Measurements from ENCODE around the gene PARVB.

PARVB gene

DNA sequence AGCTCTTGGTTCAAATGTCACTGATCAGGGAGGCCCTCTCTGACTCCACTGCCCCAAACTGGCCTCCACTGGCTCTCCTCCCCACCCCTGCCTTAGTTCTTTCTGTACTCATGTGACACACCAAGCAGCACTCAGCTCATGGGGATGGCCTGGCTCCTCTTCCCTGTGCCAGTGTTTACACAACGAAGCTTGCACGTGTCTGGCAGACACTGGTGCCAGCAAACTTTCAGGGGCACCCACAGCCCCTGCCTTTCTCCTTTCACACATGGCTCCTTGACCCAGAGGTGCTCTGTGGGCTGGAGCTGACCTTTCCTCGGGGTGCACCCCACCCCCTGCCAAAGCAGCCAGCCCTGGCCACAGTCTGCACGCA lies 119.0 kb downstream of the PARVB start:
- no peak for DNase-seq

DNA sequence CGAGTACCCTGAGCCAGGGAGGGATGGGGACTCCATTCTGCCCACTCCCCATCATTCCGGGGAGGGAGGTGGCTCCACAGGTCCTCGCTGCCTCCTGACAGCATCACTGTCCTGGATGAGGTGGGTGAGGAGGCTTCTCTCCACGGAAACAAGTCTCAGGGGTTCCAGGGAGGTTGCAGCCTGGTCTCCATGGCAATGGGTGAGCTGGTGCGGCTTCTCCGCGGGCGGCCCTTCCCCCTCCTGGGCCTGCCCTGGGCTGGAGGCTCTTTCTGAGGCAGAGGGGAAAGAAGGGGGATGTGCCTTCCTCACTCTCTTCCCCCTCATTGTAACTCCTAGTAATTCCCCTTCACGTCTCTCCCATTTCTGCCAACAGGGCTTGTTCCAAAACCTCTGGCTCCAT lies 119.5 kb downstream of the PARVB start:
- no peak for DNase-seq

- no peak for DNase-seq
Observed at GRCh38 chr22:44144046-44144569, 120.0 kb downstream of the PARVB start.

GRCh38 chr22:44145544-44145943 lies 121.4 kb downstream of the PARVB start:
- no peak for DNase-seq

DNA sequence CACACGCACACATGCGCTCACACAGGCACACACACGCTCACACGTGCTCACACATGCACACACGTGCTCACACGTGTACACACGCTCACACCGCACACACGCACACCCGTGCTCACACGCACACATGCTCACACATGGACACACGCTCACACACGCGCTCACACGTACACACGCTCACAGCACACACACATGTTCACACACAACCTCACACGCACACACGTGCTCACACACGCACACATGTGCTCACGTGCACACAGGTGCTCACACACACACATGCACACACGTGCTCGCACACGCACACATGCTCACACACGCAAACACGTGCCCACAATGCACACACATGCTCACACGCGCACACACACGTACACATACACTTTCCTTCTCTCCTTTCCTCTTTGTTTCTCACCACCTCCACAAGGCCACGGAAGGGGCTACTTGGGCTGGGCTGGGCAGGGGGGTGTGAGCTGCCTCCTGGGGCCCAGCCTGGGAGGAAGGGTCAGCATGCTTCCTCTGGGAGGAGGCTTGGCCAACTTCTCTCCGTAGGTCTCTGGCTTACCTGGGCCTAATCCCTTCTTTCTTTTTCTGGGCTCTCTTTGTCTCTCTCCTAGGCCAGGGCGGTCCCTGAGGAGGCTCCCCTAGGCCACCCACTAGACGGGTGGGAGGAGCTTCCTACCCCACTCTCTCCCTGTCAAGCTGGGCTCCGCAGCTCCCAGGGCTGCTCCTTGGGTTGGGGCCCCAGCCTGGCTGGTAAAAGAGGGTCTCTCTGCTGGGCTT lies 122.2 kb downstream of the PARVB start:
- no peak for DNase-seq

DNA sequence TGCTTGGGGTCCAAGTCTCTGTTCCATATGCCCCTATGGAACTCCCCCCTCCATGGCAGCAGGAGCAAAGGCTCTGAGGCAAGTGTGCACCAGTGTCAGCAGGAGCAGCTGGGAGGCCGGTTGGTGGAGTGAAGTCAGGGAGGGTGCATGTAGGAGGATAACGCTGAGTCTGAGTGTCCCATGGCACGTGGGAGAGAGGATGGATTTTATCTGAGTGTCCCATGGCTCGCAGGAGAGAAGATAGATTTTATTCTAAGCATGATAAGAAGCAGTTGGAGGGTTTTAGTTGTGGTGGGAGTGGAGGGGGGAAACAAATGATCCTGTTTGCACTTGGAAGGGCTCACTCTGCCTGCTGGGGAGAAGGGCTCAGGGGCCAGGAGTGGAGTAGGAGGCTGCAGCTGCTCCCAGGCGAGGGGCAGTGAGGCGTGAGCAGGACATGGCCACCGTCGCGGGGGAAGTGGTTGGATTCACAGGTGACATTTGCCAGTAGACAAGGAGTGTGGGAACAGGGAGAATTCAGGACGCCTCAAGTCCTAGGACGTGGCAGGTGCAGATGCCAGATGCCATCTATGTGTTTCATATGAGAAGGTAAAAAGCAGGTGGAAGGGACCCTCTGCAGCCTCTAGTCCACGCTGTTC lies 123.0 kb downstream of the PARVB start:
- DNase-seq, result no peak

GRCh38 chr22:44147821-44148574 lies 123.9 kb downstream of the PARVB start:
- DNase-seq, result no peak

DNA sequence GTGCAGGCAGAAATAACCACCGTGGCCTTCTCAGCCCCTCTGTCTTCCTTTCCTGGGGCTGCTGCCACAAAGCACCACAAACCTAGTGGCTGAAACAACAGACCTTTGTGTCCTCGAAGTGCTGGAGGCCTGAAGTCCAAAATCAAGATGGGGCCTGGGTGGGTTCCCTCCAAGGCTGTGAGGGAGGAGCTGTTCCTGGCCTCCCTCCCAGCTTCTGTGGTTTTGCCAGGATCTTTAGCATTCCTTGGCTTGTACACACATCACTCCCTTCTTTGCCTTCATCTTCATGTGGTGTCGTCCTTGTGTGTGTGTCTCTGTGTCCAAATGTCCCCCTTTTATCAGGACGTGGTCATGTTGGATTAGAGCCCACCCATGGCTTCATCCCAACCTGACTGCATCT lies 127.6 kb downstream of the PARVB start:
- no peak for DNase-seq

- no peak for DNase-seq
Observed at GRCh38 chr22:44153710-44154109, 129.6 kb downstream of the PARVB start.

- no peak for DNase-seq
Observed at GRCh38 chr22:44154436-44154942, 130.4 kb downstream of the PARVB start.

GRCh38 chr22:44155115-44155514 lies 131.0 kb downstream of the PARVB start:
- DNase-seq, result no peak

DNA sequence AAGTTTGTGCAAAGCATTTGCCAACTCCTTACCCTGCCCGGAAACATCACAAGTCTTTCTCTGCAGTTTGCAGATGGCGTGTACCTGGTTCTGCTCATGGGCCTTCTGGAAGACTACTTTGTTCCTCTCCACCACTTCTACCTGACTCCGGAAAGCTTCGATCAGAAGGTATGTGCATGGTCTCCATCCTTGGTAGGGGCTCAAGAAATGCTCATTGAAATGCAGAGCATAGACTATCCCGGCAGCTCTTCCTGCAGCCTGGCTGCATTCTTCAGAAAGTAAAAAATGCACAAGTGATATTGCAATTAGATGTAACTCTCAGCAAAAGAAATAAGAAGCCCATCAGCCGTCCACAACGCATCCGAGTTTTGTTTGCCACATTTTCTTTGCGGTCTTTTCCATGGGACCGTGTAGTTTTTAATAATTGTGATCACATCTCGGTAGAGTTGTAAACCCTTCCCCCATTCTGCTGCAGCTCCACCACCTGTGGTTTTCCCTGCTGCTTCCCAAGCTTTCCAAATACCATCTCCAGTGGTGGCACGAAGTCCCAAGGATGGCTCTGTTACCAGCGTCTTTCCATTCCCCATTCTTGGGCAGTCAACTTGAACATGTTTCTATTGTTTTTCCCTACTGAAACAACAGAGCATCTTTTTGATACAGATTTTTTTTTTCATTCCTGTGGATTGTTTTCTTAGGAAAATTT lies 134.0 kb downstream of the PARVB start:
- DNase-seq, result no peak

DNA sequence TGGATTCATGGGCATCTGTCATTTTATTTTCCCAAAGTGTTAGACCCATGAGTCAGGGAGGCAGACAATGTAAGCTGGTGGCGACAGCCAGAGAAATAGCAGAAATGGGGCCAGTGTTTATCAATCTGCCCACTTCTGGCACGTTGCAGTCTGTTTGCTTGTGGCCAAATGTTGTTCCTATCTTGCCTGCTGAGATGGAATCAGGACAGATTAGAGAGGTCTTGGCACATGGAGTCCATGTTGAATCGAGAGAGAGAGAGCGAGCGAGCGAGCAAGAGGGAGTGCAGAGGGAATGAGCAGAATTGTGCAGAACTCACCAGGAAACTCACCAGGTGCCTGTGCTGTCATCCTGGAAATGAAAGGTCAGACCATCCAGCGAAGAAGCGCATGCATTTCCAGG lies 134.7 kb downstream of the PARVB start:
- no peak for DNase-seq

DNA sequence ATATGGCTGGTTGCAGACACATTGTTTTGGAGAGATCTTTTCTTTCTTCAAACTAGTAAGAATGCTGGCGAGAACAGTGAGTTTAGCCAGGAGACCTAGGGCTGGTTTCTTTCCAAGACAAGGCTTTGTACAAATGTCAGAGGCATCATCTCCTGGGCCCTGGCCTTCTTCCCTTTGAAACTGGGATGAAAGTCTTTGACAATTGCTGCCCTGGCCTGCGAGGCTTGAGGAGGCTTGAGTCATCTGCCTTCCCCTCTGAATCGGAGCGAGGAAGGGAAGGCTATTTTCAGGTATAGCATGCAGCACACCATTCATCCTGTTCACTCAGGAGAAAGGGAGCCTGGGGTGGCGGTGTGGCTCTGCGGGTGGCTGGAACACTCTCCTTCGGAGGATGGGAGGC lies 135.1 kb downstream of the PARVB start:
- no peak for DNase-seq

GRCh38 chr22:44159811-44160210 lies 135.7 kb downstream of the PARVB start:
- DNase-seq, result no peak

DNA sequence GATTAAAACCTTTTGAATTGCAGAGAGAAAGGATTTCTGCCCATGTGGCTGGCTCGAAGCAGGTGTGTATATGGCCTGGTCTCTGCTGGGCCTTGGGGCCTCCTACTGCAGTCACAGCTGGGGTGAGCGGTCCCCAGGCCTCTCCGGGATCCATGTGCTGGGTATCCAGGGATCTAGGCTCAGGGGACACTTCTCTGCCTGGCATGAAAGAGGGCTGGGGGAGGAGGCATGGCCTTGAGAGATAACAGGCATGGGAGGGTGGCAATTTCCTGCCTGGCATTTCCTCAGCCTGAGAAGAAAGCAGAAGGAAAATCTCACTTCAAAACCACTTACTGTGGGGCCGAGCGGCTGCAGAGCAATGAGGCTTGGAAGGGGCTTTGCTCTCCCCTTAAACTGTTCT lies 136.3 kb downstream of the PARVB start:
- no peak for DNase-seq

- no peak for DNase-seq
Observed at GRCh38 chr22:44161673-44162072, 137.6 kb downstream of the PARVB start.

GRCh38 chr22:44162960-44163359 lies 138.9 kb downstream of the PARVB start:
- no peak for DNase-seq

GRCh38 chr22:44163536-44163935 lies 139.4 kb downstream of the PARVB start:
- no peak for DNase-seq

GRCh38 chr22:44164031-44164430 lies 139.9 kb downstream of the PARVB start:
- no peak for DNase-seq

DNA sequence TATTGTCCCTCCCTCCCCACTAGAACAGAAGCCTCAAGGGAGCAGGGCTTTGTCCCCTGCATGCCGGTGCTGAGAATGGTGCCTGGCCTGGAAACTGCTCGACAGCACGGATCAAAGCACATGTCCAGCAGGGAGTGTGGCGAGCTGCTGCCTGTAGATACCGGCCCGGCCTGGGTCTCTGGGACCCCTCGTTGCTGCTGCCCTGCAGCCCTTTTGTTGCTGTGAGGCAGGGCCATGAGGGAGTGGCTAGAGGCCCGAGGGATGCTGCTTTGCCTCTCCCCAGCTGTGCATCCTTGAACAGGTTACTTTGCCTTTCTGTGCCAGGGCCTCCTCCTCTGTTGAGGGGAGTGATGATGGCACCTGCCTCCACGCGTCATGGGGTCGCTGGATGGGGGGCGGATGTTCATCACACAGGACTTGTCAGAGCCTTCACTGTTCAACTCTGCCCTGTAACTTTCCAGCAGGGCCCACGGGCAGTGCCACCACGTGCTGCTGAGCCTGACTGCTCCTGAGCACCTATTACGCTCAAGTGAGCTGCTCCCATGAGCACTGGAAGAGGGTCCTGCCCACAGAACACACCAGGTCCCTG lies 141.3 kb downstream of the PARVB start:
- DNase-seq, result no peak

DNA sequence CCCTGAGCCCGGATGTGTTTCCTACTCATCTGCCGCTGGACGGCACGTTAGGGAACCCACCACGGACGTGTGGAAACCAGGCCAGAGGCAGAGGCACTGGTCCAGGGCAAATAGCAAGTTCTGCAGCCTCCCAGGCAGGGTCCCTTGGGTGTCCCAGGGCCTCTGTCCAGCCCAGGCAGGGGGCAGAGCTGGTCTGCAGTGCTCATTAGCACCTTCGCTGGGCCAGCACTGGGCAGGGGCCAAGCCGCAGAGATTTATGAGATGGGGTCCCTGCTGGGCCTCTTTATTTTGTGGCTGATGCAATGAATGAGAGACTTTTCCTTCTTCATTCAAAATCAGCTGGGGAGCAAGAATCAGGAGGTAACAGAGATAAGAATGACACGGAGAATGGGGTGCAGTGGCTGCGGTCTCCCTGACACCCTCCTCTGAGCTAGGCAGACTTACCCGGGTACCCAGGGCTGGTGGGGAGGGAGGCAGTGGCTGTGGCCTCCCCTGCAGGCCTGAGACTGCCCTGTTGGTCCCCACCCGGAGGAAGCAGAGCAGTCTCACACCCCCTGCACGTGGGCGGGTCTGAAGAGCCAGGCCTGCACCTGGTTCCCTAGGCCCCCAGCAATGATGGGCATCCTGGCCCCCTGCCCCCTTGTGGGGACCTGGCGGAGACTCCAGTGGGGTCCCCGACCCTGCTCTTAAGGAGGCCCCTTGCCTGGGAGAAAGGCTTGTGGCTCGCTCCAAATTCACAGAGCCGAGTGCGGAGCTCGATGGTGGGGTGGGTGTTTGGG lies 142.6 kb downstream of the PARVB start:
- DNase-seq, result no peak

Measured in stimulated activated naive CD4-positive, alpha-beta T cell (primary cell).